HG02885 (cell line): ENCODE measurements around the gene THOC5.
"Not testable (repeated sequence)": the region's sequence is repeated elsewhere in the genome, so short reads cannot be mapped to it uniquely, and the experiment has no call there.

Source experiments
- ATAC-seq: cut with Tn5 transposase; IDR thresholded peaks from one replicate; pipeline ENCODE4 v1.9.1; 2021; ENCODE audit warnings: mild to moderate bottlenecking; ENCODE audit not compliant: unreplicated experiment, poor library complexity

The THOC5 gene

GRCh38 chr22:29553351-29554224 lies at the start of gene THOC5:
Gene THOC5, minus strand, starts transcription at chr22:29553757. Its CDS starts 4,610 bp downstream, at chr22:29549147.
- ATAC-seq = peak; percentile 96

DNA sequence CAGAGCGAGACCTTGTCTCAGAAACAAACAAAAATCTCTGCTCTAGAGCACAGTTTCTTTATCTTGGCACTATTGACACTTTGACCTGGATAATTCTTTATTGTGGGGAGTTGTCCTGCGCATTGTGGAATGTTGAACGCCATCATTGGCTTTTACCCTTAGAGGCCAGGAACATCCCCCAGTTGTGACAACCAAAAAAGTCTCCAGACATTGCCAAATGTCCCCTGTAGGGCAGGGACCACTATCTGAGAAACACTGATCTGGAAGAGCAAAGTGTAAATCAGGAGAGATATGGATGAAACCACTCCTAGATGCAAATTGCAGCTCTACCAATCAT lies 45.1 kb upstream of the THOC5 start:
- no peak for ATAC-seq

DNA sequence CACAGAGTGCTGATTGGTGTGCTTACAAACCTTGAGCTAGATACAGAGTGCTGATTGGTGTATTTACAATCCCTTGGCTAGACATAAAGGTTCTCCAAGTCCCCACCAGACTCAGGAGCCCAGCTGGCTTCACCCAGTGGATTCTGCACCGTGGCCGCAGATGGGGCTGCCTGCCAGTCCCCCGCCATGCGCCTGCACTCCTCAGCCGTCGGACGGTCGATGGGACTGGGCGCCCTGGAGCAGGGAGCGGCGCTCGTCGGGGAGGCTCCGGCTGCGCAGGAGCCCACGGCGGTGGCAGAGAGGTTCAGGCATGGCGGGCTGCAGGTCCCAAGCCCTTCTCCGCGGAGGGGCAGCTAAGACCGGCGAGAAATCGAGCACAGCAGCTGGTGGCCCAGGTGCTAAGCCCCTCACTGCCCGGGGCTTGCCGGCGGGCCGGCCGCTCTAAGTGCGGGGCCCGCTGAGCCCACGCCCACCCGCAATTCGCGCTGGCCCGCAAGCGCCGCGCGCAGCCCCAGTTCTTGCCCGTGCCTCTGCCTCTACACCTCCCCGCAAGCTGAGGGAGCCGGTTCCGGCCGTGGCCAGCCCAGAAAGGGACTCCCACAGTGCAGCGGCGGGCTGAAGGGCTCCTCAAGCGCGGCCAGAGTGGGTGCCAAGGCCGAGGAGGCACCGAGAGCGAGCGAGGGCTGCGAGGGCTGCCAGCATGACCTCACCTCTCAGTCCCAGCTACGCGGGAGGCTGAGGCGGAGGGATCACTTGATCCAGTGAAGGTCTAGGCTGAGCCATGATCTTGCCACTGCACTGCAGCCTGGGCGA lies 44.5 kb upstream of the THOC5 start:
- ATAC-seq = not testable (repeated sequence)

GRCh38 chr22:29596408-29596807 lies 42.9 kb upstream of the THOC5 start:
- no peak for ATAC-seq

DNA sequence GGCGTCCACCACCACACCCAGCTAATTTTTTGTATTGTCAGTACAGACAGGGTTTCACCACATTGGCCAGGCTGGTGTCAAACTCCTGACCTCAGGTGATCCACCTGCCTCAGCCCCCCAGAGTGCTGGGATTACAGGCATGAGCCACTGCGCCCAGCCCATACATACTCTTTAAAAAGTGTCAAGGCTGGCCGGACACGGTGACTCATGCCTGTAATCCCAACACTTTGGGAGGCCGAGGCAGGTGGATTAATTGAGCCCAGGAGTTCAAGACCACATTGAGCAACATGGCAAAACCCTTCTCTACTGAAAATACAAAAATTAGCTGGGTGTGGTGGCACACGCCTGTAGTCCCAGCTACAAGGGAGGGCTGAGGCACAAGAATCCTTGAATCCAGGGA lies 40.9 kb upstream of the THOC5 start:
- ATAC-seq = not testable (repeated sequence)

GRCh38 chr22:29593923-29594322 lies 40.4 kb upstream of the THOC5 start:
- ATAC-seq = no peak

DNA sequence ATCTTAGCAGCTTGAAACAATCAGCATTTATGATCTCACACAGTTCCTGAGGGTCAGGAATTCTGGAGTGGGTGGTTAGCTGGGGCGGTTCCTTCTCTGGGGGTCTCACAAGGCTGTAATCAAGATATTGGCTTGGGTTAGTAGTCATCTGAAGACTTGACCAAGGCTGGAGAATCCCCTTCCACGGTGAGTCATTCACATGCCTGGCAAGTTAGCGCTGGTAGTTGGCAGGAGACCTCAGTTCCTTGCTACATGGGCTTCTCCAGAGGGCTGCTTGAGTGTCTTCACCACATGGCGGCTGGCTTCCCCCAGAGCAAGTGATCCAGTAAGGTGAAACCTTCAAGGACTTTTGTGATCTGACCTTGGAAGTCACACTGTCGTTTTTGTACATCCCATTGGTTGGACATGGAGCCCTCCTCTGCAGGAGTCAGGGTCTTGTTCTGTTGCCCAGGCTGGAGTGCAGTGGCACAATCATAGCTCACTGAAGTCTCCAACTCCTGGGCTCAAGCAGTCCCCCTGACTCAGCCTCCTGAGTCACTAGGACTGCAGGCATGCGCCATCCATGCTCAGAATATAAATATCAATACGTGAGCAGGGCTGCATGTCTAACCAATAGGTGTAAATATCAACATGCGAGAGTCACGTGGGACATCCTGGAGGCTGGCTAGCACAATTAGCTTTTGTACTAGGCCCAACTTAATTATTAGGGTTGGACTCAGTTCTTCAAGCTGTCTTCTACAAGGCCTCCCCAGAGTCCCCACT lies 34.6 kb upstream of the THOC5 start:
- ATAC-seq = no peak

GRCh38 chr22:29586193-29586705 lies 32.7 kb upstream of the THOC5 start:
- ATAC-seq = not testable (repeated sequence)

GRCh38 chr22:29584975-29585374 lies 31.4 kb upstream of the THOC5 start:
- no peak for ATAC-seq

DNA sequence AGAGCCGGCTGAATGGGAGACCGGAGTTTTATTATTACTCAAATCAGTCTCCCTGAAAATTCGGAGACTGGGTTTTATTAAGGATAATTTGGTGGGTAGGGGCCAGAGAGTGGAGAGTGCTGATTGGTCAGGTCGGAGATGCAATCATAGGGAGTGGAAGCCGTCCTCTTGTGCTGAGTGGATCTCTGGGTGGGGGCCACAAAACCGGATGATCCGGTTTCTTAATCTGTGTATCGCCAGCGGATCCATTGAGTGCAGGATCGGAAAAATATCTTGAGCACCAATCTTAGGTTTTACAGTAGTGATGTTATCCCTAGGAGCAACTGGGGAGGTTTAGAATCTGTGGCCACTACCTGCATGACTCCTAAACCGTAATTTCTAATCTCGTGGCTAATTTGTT lies 28.2 kb upstream of the THOC5 start:
- no peak for ATAC-seq

DNA sequence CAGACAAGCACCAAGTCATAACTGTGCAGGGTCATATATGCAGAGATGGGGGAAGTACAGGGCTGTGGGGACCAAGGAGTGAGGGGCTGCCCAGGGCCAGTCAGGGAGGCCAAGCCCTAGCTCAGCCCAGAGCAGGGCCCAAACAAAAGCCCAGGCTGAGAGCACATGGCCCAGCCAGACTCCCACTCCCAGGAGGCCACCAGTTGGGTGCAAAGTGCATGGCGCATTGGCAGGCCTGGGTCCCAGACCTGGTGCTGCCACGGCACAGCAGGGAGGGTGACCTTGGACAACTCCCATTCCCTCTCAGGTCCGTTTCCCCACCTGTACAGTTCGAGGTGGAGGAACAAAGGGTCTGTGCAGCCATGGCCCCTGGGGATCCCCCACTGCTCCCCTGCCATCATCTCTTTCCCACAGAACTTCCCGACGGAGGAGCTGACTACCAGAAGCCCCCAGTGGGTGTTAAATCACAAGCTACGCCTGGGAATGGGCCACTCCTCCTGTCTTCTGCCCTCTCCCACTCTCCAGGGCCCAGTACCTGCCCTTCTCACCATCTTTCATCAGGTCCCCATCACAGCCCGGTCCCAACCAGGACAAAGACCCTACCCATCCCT lies 26.7 kb upstream of the THOC5 start:
- no peak for ATAC-seq

- ATAC-seq = no peak
Observed at GRCh38 chr22:29578462-29579200, 25.1 kb upstream of the THOC5 start.

DNA sequence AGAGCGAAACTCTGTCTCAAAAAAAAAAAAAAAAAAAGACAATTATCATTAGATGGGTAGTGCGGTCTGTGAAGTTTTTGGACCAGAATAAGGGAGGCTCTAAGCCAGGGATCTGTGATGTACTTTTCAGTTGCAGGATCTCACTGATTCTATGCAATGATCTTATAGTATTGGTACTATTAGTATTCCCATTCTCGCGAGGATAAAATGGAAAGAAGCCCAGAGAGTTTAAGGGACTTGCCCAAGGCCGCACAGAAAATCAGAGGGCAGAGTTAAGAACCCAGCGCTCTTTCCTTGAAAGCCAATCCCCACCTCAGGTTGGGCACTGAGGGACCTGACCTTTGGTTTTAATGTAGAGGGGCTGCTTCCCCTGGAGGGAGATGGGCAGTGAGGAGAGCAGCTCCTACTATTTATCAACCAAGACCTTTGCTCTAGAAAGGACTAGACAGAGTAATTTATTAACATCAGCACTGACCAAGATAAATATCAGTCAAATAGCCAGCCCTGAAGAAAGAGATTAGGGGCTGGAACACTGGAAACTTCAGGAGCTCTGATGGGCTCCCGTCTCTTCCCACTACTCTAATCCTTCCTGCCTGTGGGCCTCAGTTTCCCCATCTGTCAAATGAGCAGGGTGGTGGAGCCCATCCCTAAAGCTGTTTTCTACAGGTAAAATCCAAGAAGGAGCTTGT lies 21.3 kb upstream of the THOC5 start:
- ATAC-seq = no peak

GRCh38 chr22:29570912-29571549 lies 17.5 kb upstream of the THOC5 start:
- no peak for ATAC-seq

GRCh38 chr22:29570456-29570855 lies 16.9 kb upstream of the THOC5 start:
- no peak for ATAC-seq

- no peak for ATAC-seq
Observed at GRCh38 chr22:29569011-29569678, 15.6 kb upstream of the THOC5 start.

DNA sequence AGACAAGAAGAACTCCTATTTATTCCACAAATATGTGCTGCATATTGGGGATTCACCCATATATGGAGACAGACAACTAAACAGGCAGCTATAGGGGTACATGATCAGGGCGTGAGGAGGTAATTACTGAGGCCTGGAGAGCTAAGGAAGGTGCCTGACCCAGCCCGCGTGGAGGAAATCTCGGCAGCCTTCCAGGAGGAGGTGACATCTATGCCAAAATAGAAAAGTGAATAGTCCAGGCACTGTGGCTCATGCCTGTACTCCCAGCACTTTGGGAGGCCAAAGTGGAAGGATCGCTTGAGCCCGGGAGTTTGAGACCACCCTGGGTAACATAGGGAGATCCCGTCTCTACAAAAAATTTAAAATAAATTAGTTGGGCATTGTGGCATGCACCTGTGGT lies 13.8 kb upstream of the THOC5 start:
- no peak for ATAC-seq

GRCh38 chr22:29566513-29566912 lies 13.0 kb upstream of the THOC5 start:
- not testable (repeated sequence) for ATAC-seq
